Type B pancreatic cell (in vitro differentiated cells): ENCODE measurements around the gene MAD1L1. TPM values are rescaled to one million over a fixed set of nuclear protein-coding genes. Genes with fewer than 3 reads are reported as not detected.

ENCODE experiments used
- DNase-seq: peaks from one replicate; pipeline ENCODE4 v3.0.0; 2021; ENCODE audit warnings: mixed read lengths; ENCODE audit not compliant: unreplicated experiment; ENCODE audit errors: extremely low spot score
- H3K27ac Mint-ChIP-seq: 2 replicates; pipeline ENCODE4 v1.8.0; 2021; ENCODE audit warnings: mild to moderate bottlenecking, mixed read lengths
- H3K27me3 Mint-ChIP-seq: 2 replicates; pipeline ENCODE4 v1.8.0; 2021; ENCODE audit warnings: mixed read lengths
- H3K36me3 Mint-ChIP-seq: 2 replicates; pipeline ENCODE4 v1.8.0; 2021; ENCODE audit warnings: mixed read lengths
- H3K4me1 Mint-ChIP-seq: one replicate; pipeline ENCODE4 v1.8.0; 2021; ENCODE audit warnings: mixed read lengths; ENCODE audit not compliant: unreplicated experiment
- H3K4me3 Mint-ChIP-seq: 2 replicates; pipeline ENCODE4 v1.8.0; 2021; ENCODE audit warnings: mild to moderate bottlenecking, mixed read lengths
- H3K9me3 Mint-ChIP-seq: 2 replicates; pipeline ENCODE4 v1.8.0; 2021; ENCODE audit warnings: mixed read lengths
- CTCF ChIP-seq: fragments of 200-600 bp; sonication (generic); conservative IDR thresholded peaks from 2 replicates; pipeline ENCODE4 v1.5.0; 2021; ENCODE audit warnings: antibody characterized with exemption, mild to moderate bottlenecking
- total RNA-seq: library from RNA; stranded (reverse); gene quantifications from 2 replicates; pipeline ENCODE4 v1.2.1, GENCODE V29; 2021; ENCODE audit warnings: low replicate concordance

Gene MAD1L1
- total RNA-seq, 1 donor from 2014 or later, result 40.7 TPM

- no peak for DNase-seq
- Mint-ChIP-seq H3K4me3 (no peak overlapping the region), H3K36me3 (no peaks in the 10 kb centered on the region), H3K9me3 (no peaks in the 10 kb centered on the region), H3K27me3 (no peaks in the 10 kb centered on the region), H3K4me1 (peaks cover 24% of the 10 kb centered on the region), H3K27ac (no peak overlapping the region)
- no peak for TF ChIP-seq CTCF
Observed at GRCh38 chr7:2098496-2098895, 134.2 kb downstream of the MAD1L1 start.

- Mint-ChIP-seq H3K4me1 (peaks cover 26% of the 10 kb centered on the region), H3K4me3 (no peak overlapping the region), H3K36me3 (no peaks in the 10 kb centered on the region), H3K9me3 (no peaks in the 10 kb centered on the region), H3K27me3 (no peaks in the 10 kb centered on the region), H3K27ac (no peak overlapping the region)
- no peak for TF ChIP-seq CTCF
- DNase-seq, result no peak
Observed at GRCh38 chr7:2098056-2098455, 134.7 kb downstream of the MAD1L1 start.

- Mint-ChIP-seq H3K36me3 (peaks cover 2% of the 10 kb centered on the region), H3K4me1 (peaks cover 23% of the 10 kb centered on the region), H3K27me3 (no peaks in the 10 kb centered on the region), H3K9me3 (peaks cover 2% of the 10 kb centered on the region), H3K27ac (no peak overlapping the region), H3K4me3 (no peak overlapping the region)
- no peak for TF ChIP-seq CTCF
- no peak for DNase-seq
Observed at GRCh38 chr7:2097492-2097891, 135.3 kb downstream of the MAD1L1 start.

GRCh38 chr7:2096692-2097387, 135.9 kb downstream of the MAD1L1 start:
- H3K4me3 Mint-ChIP-seq, result no peak overlapping the region
- no peaks in the 10 kb centered on the region for H3K27me3 Mint-ChIP-seq
- H3K27ac Mint-ChIP-seq, result no peak overlapping the region
- peaks cover 19% of the 10 kb centered on the region for H3K4me1 Mint-ChIP-seq
- no peak for TF ChIP-seq CTCF
- H3K36me3 Mint-ChIP-seq, result peaks cover 5% of the 10 kb centered on the region
- peaks cover 8% of the 10 kb centered on the region for H3K9me3 Mint-ChIP-seq
- DNase-seq, result no peak

GRCh38 chr7:2095436-2095835, 137.3 kb downstream of the MAD1L1 start:
- no peak overlapping the region for H3K4me3 Mint-ChIP-seq
- peaks cover 14% of the 10 kb centered on the region for H3K4me1 Mint-ChIP-seq
- peaks cover 8% of the 10 kb centered on the region for H3K36me3 Mint-ChIP-seq
- H3K27ac Mint-ChIP-seq, result no peak overlapping the region
- DNase-seq, result no peak
- H3K9me3 Mint-ChIP-seq, result peaks cover 8% of the 10 kb centered on the region
- TF ChIP-seq CTCF, result no peak
- no peaks in the 10 kb centered on the region for H3K27me3 Mint-ChIP-seq
